Measurements from ENCODE around the gene NELFCD. TPM values are rescaled to one million over a fixed set of nuclear protein-coding genes. Genes with fewer than 3 reads are reported as not detected.

NELFCD gene
- total RNA-seq, 4 donors from 2014 or later: 37.8 to 44.3 (median 40.9) TPM

- intact Hi-C loops (cut with DNase I; ENCODE audit: low total_unique reads) (no loop called here), in situ Hi-C loops (cut with MboI; ENCODE audit: low sequenced_read_pairs in 4 of 4) (loop anchor here in 1 of 4 donors (25.0 kb wide), 1 partner anchor 104 kb away; no protein-coding TSS in a partner anchor)
- H3K27me3 ChIP-seq: no peaks in the 10 kb centered on the region
- ATAC-seq (no peak), DNase-seq (no peak)
- peak overlapping the region in 1 of 4 donors; percentile 38 for H3K27ac ChIP-seq
- H3K4me1 ChIP-seq: peaks cover 0 to 12% of the 10 kb centered on the region in 2 donors
- TF ChIP-seq CTCF (IDR thresholded peaks at IDR 0.05 in 4 of 5, conservative IDR thresholded peaks at IDR 0.05 in 1 of 5) (no peak), POLR2A (IDR thresholded peaks at IDR 0.05) (no peak)
- no peak overlapping the region for H3K4me3 ChIP-seq
- H3K36me3 ChIP-seq: peaks cover 2 to 100% of the 10 kb centered on the region in 2 donors
- no peaks in the 10 kb centered on the region for H3K9me3 ChIP-seq
These were observed 10.7 kb downstream of the NELFCD start for GRCh38 chr20:58991715-58992114.

DNA sequence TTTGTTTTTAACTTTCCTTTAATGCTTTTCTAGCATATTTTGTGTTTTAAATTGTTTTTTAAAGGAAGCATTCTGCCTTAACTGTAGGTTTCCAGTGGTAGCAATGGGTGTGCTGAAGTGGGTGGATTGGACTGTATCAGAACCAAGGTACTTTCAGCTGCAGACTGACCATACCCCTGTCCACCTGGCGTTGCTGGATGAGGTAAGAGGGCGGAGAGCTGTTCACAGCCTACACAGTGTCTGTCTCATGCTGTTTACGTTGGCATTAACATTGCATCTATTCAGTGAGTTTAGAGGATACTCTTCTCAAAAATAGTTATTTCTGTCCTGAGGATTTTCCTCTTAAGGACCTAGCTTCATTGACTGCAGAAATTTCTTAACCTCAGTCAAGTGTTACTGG lies 11.9 kb downstream of the NELFCD start:
- Histone ChIP-seq H3K27me3 (no peaks in the 10 kb centered on the region), H3K4me3 (no peak overlapping the region), H3K27ac (no peak overlapping the region), H3K36me3 (peaks cover 2 to 100% of the 10 kb centered on the region in 2 donors), H3K9me3 (no peaks in the 10 kb centered on the region), H3K4me1 (peaks cover 0 to 12% of the 10 kb centered on the region in 2 donors)
- DNase-seq: no peak
- ATAC-seq: no peak
- TF ChIP-seq CTCF (IDR thresholded peaks at IDR 0.05 in 4 of 5, conservative IDR thresholded peaks at IDR 0.05 in 1 of 5): no peak
- TF ChIP-seq POLR2A (IDR thresholded peaks at IDR 0.05): no peak
- intact Hi-C loops (cut with DNase I; ENCODE audit: low total_unique reads): no loop called here
- in situ Hi-C loops (cut with MboI; ENCODE audit: low sequenced_read_pairs in 4 of 4): loop anchor here in 1 of 4 donors (25.0 kb wide), 1 partner anchor 106 kb away; no protein-coding TSS in a partner anchor

DNA sequence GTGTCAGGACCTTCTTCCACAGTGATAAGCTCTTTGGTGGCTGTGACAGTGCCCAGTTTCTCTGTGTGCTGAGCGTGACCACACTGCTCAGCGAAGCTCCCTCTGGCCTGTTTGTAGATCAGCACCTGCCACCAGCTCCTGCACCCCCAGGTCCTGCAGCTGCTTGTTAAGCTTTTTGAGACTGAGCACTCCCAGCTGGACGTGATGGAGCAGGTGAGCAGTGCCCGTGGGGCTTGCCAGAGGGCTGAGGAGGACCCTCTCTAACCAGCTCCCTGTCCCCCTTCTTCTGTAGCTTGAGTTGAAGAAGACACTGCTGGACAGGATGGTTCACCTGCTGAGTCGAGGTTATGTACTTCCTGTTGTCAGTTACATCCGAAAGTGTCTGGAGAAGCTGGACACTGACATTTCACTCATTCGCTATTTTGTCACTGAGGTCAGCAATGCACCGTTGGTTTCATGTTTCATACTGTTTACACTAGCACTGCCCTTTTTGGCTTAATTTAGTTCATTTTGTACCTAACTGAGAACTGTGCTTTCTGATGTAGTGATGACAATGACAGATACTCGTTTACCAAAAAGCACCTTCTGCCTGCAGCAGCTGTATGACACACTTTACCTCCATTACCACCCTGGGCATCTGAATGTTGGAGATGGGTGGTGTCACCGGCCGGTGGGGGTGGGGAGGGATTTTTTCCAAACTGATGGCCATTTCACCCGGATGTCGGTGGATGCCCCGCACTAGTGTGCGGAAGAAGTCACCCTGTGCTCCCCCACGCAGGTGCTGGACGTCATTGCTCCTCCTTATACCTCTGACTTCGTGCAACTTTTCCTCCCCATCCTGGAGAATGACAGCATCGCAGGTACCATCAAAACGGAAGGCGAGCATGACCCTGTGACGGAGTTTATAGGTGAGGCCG lies 12.5 kb downstream of the NELFCD start:
- H3K36me3 ChIP-seq: peaks cover 2 to 97% of the 10 kb centered on the region in 2 donors
- ATAC-seq (no peak), DNase-seq (peak in 1 of 2 donors; percentile 8)
- intact Hi-C loops (cut with DNase I; ENCODE audit: low total_unique reads) (no loop called here), in situ Hi-C loops (cut with MboI; ENCODE audit: low sequenced_read_pairs in 4 of 4) (loop anchor here in 1 of 4 donors (25.0 kb wide), 1 partner anchor 106 kb away; no protein-coding TSS in a partner anchor)
- no peak overlapping the region for H3K27ac ChIP-seq
- H3K27me3 ChIP-seq: no peaks in the 10 kb centered on the region
- peaks cover 0 to 12% of the 10 kb centered on the region in 2 donors for H3K4me1 ChIP-seq
- H3K4me3 ChIP-seq: no peak overlapping the region
- no peak for TF ChIP-seq CTCF (IDR thresholded peaks at IDR 0.05 in 4 of 5, conservative IDR thresholded peaks at IDR 0.05 in 1 of 5)
- TF ChIP-seq POLR2A (IDR thresholded peaks at IDR 0.05): no peak
- H3K9me3 ChIP-seq: no peaks in the 10 kb centered on the region

- no peak overlapping the region for H3K4me3 ChIP-seq
- ATAC-seq (no peak), DNase-seq (peak in 1 of 2 donors; percentile 9)
- peaks cover 2 to 92% of the 10 kb centered on the region in 2 donors for H3K36me3 ChIP-seq
- H3K27ac ChIP-seq: peak overlapping the region in 3 of 4 donors; percentile 5 to 51 (median 26)
- TF ChIP-seq CTCF (IDR thresholded peaks at IDR 0.05 in 4 of 5, conservative IDR thresholded peaks at IDR 0.05 in 1 of 5) (no peak), POLR2A (IDR thresholded peaks at IDR 0.05) (no peak)
- H3K9me3 ChIP-seq: no peaks in the 10 kb centered on the region
- in situ Hi-C loops (cut with MboI; ENCODE audit: low sequenced_read_pairs in 4 of 4) (loop anchor here in 1 of 4 donors (25.0 kb wide), 1 partner anchor 107 kb away; no protein-coding TSS in a partner anchor), intact Hi-C loops (cut with DNase I; ENCODE audit: low total_unique reads) (no loop called here)
- H3K27me3 ChIP-seq: no peaks in the 10 kb centered on the region
- H3K4me1 ChIP-seq: peaks cover 0 to 12% of the 10 kb centered on the region in 2 donors
These were observed 13.5 kb downstream of the NELFCD start for GRCh38 chr20:58994390-58995159.
